ENCODE data around the gene TBC1D9B. TPM values are rescaled to one million over a fixed set of nuclear protein-coding genes. Genes with fewer than 3 reads are reported as not detected.
A peak's percentile ranks its signal among the peaks of the same experiment; 100 is the strongest.

TBC1D9B gene
- total and polyA plus RNA-seq, 9 of the 15 experiments (the other 6 are each of a cell fraction or from before 2014, with no cell fraction given), result 2.9 to 59.1 (median 33.5) TPM

- TF ChIP-seq NFE2 (IDR thresholded peaks at IDR 0.05; ENCODE audit: low read depth) (peak; percentile 91), POLR2G (IDR thresholded peaks at IDR 0.05; ENCODE audit: low read depth, low read length) (peak; percentile 80), CCNT2 (IDR thresholded peaks at IDR 0.05; ENCODE audit: borderline replicate concordance, extremely low read depth, insufficient read length, low read depth, low read length) (peak; percentile 99), ZSCAN32 (CRISPR knock-in tag; IDR thresholded peaks at IDR 0.05) (no peak), XRCC3 (IDR thresholded peaks at IDR 0.05) (no peak), PKNOX1 (IDR thresholded peaks at IDR 0.05) (no peak), MITF (IDR thresholded peaks at IDR 0.05) (peak; percentile 100), POLR2H (tag; IDR thresholded peaks at IDR 0.05; ENCODE audit: low read depth) (peak; percentile 56), DLX4 (CRISPR knock-in tag; IDR thresholded peaks at IDR 0.05) (no peak), FOS (IDR thresholded peaks at IDR 0.05; ENCODE audit: extremely low read depth, insufficient read length) (peak; percentile 57), NCOR1 (IDR thresholded peaks at IDR 0.05) (peak; percentile 93), NR2C2 (CRISPR knock-in tag; IDR thresholded peaks at IDR 0.05) (peak; percentile 94), NR2C2 (tag; IDR thresholded peaks at IDR 0.05) (peak; percentile 98), TSC22D4 (tag; IDR thresholded peaks at IDR 0.05) (no peak), THRAP3 (IDR thresholded peaks at IDR 0.05; ENCODE audit: borderline replicate concordance) (no peak), HNRNPH1 (optimal IDR thresholded peaks at IDR 0.05; ENCODE audit: low read depth, low read length) (no peak), NCOA1 (IDR thresholded peaks at IDR 0.05; ENCODE audit: low read depth) (peak; percentile 70), RBBP5 (IDR thresholded peaks at IDR 0.05; ENCODE audit: borderline replicate concordance, insufficient read depth, low read length, poor library complexity, severe bottlenecking) (peak; percentile 3), ZNF395 (CRISPR knock-in tag; IDR thresholded peaks at IDR 0.05) (peak; percentile 88)
- TF ChIP-seq, protein P1, sequence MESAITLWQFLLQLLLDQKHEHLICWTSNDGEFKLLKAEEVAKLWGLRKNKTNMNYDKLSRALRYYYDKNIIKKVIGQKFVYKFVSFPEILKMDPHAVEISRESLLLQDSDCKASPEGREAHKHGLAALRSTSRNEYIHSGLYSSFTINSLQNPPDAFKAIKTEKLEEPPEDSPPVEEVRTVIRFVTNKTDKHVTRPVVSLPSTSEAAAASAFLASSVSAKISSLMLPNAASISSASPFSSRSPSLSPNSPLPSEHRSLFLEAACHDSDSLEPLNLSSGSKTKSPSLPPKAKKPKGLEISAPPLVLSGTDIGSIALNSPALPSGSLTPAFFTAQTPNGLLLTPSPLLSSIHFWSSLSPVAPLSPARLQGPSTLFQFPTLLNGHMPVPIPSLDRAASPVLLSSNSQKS (CRISPR knock-in tag; IDR thresholded peaks at IDR 0.05), result no peak
- TF ChIP-seq, protein P2, sequence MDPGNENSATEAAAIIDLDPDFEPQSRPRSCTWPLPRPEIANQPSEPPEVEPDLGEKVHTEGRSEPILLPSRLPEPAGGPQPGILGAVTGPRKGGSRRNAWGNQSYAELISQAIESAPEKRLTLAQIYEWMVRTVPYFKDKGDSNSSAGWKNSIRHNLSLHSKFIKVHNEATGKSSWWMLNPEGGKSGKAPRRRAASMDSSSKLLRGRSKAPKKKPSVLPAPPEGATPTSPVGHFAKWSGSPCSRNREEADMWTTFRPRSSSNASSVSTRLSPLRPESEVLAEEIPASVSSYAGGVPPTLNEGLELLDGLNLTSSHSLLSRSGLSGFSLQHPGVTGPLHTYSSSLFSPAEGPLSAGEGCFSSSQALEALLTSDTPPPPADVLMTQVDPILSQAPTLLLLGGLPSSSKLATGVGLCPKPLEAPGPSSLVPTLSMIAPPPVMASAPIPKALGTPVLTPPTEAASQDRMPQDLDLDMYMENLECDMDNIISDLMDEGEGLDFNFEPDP (CRISPR knock-in tag; IDR thresholded peaks at IDR 0.05), result no peak
These were observed 88.9 kb downstream of the TBC1D9B start (continued) for GRCh38 chr5:179818746-179819295.

All from K562 (cell line).